Cardiac fibroblast (primary cell): ENCODE data around the gene MAML2.

Experiments used
- DNase-seq, 2 donors: peaks; one replicate each; pipeline versions ENCODE4 v3.0.0 to v3.0.0-alpha.2; 2010; ENCODE audit warnings: low read depth in 2 of 2
- H3K4me3 ChIP-seq, 2 donors: replicated peaks in 1 of 2; 1 replicate in 1 of 2; 2 replicates in 1 of 2; pipeline ENCODE4 v1.5.1; 2011; ENCODE audit warnings: low read depth in 2 of 2, low read length in 2 of 2, mild to moderate bottlenecking in 2 of 2, moderate library complexity in 1 of 2
- CTCF ChIP-seq: IDR thresholded peaks from one replicate; pipeline ENCODE4 v1.5.1; 2011; ENCODE audit warnings: low read depth, mild to moderate bottlenecking, low read length, inconsistent platforms

The MAML2 gene

GRCh38 chr11:96229354-96229977 is 113.5 kb downstream of the MAML2 start:
- no peak overlapping the region for H3K4me3 ChIP-seq
- no peak for TF ChIP-seq CTCF
- DNase-seq = no peak

- H3K4me3 ChIP-seq = no peak overlapping the region
- peak; percentile 76 to 79 for DNase-seq
These were observed 114.1 kb downstream of the MAML2 start for GRCh38 chr11:96228910-96229309.

GRCh38 chr11:96228473-96228891 is 114.5 kb downstream of the MAML2 start:
- no peak for TF ChIP-seq CTCF
- DNase-seq = peak; percentile 94 to 97
- no peak overlapping the region for H3K4me3 ChIP-seq

More at GRCh38 chr11:96228910-96229309, 114.1 kb downstream of the MAML2 start:
- no peak for TF ChIP-seq CTCF

GRCh38 chr11:96227244-96227643 is 115.8 kb downstream of the MAML2 start:
- TF ChIP-seq CTCF = no peak
- DNase-seq = no peak
- no peak overlapping the region for H3K4me3 ChIP-seq

GRCh38 chr11:96223083-96223482 is 119.9 kb downstream of the MAML2 start:
- DNase-seq = no peak
- no peak overlapping the region for H3K4me3 ChIP-seq
- no peak for TF ChIP-seq CTCF

- TF ChIP-seq CTCF = no peak
These were observed 120.9 kb downstream of the MAML2 start for GRCh38 chr11:96222102-96222501.

More at GRCh38 chr11:96222102-96222501, 120.9 kb downstream of the MAML2 start:
- no peak overlapping the region for H3K4me3 ChIP-seq
- DNase-seq = no peak
